Lower leg skin (tissue), 4 donors: Measurements from ENCODE around the gene ABCC8. TPM values are rescaled to one million over a fixed set of nuclear protein-coding genes. Genes with fewer than 3 reads are reported as not detected.

Source experiments
- DNase-seq, 2 donors: peaks; one replicate each; pipeline ENCODE4 v3.0.0-alpha.2; 2019; ENCODE audit warnings: low spot score in 2 of 2
- H3K4me3 ChIP-seq: fragments of 200-600 bp; sonication (generic); 2 replicates; pipeline ENCODE4 v1.5.1; 2017; ENCODE audit warnings: mild to moderate bottlenecking, low read depth; ENCODE audit not compliant: poor library complexity, severe bottlenecking
- CTCF ChIP-seq, 3 donors: fragments of 450-650 bp; IDR thresholded peaks; one replicate each; pipeline ENCODE4 v1.5.1; 2016; ENCODE audit warnings: antibody characterized with exemption in 3 of 3, mild to moderate bottlenecking in 3 of 3, moderate library complexity in 2 of 3
- POLR2A ChIP-seq, 2 donors: fragments of 450-650 bp; IDR thresholded peaks; one replicate each; pipeline ENCODE4 v1.6.1; 2016 to 2017; ENCODE audit warnings: antibody characterized with exemption in 2 of 2, mild to moderate bottlenecking in 1 of 2, moderate library complexity in 1 of 2
- WGBS, 2 donors: methylation state at CpG; one replicate each; pipeline ENCODE4 v1.1.5; 2018; 5-methylcytosine and 5-hydroxymethylcytosine counted together
- intact Hi-C: fragments of 100-400 bp; cut with DNase I; formaldehyde crosslinking; loops from one replicate; pipeline ENCODE4 v1.15.0; 2023; ENCODE audit warnings: low total_unique reads
- total RNA-seq, 4 donors: library from RNA; depleted of rRNA; stranded (reverse); fragments of >200 nt; gene quantifications; one replicate each; pipeline ENCODE4 v1.1.0, GENCODE V29; 2016

The ABCC8 gene
- total RNA-seq, 4 donors from 2014 or later: 0.11 to 0.34 (median 0.26) TPM; not detected in 1

GRCh38 chr11:17462940-17463339, 13.7 kb downstream of the ABCC8 start:
- no peak for DNase-seq
- H3K4me3 ChIP-seq: no peak overlapping the region
- WGBS, 2 donors: 62 to 72% methylated on average over 13 of the region's 13 CpGs
- intact Hi-C loops: no loop called here
- TF ChIP-seq POLR2A (IDR thresholded peaks at IDR 0.05): no peak
- no peak for TF ChIP-seq CTCF (IDR thresholded peaks at IDR 0.05)

DNA sequence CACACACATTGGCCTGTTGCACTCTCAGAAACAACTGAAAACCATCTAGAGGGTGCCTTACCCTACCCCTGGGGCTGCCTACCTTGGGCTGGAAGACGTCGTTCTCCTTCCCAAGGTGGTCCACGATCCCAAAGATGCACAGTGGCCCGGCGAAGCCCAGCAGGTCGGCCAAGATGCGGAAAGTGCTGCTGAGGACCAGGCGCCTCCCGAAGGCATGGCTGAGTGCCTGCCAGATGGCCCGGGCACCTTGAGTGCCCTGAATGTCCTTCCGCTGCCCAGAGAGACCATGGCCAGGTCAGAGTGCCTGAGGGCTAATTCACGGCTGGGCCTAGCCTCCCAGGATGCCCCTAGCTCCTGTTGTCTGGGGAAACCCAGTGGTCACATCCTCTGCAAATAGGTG, 16.2 kb downstream of the ABCC8 start:
- WGBS, 2 donors: 84 to 87% methylated on average over 12 of the region's 12 CpGs
- TF ChIP-seq POLR2A (IDR thresholded peaks at IDR 0.05): no peak
- no peak for TF ChIP-seq CTCF (IDR thresholded peaks at IDR 0.05)
- no peak overlapping the region for H3K4me3 ChIP-seq
- no peak for DNase-seq
- intact Hi-C loops: no loop called here

DNA sequence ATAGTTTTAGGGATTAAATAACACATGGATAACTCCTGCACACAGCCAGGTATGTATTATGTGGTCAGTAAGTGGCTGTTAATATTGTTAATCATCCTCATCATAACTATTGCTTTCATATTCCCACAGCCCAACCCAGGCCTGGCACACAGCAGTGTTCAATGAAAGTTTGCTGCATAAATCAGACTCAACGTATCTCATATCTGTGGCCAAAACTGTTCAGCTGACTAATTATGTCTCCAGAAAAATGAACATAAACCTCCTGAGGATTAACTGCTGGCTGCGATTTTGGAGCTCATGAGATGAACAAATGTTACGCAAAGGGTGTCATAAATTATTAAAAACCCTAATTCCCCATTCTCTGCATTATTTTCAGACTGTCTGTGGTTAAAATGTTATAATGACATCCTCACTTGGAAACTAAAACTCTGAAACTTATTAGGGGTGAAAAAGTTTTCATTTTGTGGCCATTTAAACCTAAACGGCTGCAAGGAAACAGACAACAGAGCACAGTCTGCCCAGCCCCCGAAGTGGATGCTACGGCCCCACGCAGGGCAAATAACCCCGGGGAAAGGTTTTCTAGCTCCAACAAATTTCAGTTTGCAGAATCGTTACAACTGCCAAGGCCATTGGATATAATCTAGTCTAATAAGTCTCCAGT, 17.3 kb downstream of the ABCC8 start:
- no peak overlapping the region for H3K4me3 ChIP-seq
- intact Hi-C loops: no loop called here
- peak in 1 of 2 donors; percentile 17 for DNase-seq
- 36 to 42% methylated on average over 9 of the region's 9 CpGs for WGBS, 2 donors
- TF ChIP-seq POLR2A (IDR thresholded peaks at IDR 0.05): no peak
- no peak for TF ChIP-seq CTCF (IDR thresholded peaks at IDR 0.05)

DNA sequence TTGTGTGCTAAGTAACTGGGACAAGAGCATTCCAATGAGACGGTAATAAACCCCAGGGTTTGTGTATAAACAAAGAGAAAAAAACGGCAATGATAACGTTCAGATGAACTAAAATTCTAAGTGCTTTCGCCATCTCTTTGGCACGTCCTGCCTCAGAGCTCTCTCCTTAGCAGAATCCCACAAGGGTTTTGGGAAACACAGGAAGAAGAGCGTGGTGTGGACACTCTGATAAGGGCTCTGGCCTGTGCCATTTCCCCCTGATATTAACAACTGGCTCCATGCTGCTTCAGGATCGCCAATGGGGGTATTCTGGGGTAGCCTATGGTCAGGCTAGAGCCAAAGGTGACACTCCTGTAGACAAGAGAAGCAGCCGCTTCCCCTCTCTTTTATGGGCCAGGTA, 18.4 kb downstream of the ABCC8 start:
- WGBS, 2 donors: 57 to 58% methylated on average over 8 of the region's 8 CpGs
- TF ChIP-seq POLR2A (IDR thresholded peaks at IDR 0.05) (no peak), CTCF (IDR thresholded peaks at IDR 0.05) (no peak)
- H3K4me3 ChIP-seq: no peak overlapping the region
- intact Hi-C loops: no loop called here
- DNase-seq: no peak

GRCh38 chr11:17457396-17458173, 19.1 kb downstream of the ABCC8 start:
- DNase-seq: no peak
- H3K4me3 ChIP-seq: no peak overlapping the region
- TF ChIP-seq CTCF (IDR thresholded peaks at IDR 0.05) (no peak), POLR2A (IDR thresholded peaks at IDR 0.05) (no peak)
- intact Hi-C loops: no loop called here
- 55 to 56% methylated on average over 8 of the region's 8 CpGs for WGBS, 2 donors
